Stimulated activated CD8-positive, alpha-beta memory T cell treated with anti-CD3 and anti-CD28 coated beads, Interleukin-12 subunit alpha, Interleukin-12 subunit beta, amount 100 ng/mL, for 4 hours (primary cell): ENCODE data around the gene ARHGAP26.
A peak's percentile ranks its signal among the peaks of the same experiment; 100 is the strongest.

Experiments
- DNase-seq: peaks from one replicate; pipeline ENCODE4 v3.0.0-alpha.2; 2020; ENCODE audit warnings: low read depth

The ARHGAP26 gene, protein sequence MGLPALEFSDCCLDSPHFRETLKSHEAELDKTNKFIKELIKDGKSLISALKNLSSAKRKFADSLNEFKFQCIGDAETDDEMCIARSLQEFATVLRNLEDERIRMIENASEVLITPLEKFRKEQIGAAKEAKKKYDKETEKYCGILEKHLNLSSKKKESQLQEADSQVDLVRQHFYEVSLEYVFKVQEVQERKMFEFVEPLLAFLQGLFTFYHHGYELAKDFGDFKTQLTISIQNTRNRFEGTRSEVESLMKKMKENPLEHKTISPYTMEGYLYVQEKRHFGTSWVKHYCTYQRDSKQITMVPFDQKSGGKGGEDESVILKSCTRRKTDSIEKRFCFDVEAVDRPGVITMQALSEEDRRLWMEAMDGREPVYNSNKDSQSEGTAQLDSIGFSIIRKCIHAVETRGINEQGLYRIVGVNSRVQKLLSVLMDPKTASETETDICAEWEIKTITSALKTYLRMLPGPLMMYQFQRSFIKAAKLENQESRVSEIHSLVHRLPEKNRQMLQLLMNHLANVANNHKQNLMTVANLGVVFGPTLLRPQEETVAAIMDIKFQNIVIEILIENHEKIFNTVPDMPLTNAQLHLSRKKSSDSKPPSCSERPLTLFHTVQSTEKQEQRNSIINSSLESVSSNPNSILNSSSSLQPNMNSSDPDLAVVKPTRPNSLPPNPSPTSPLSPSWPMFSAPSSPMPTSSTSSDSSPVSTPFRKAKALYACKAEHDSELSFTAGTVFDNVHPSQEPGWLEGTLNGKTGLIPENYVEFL

DNA sequence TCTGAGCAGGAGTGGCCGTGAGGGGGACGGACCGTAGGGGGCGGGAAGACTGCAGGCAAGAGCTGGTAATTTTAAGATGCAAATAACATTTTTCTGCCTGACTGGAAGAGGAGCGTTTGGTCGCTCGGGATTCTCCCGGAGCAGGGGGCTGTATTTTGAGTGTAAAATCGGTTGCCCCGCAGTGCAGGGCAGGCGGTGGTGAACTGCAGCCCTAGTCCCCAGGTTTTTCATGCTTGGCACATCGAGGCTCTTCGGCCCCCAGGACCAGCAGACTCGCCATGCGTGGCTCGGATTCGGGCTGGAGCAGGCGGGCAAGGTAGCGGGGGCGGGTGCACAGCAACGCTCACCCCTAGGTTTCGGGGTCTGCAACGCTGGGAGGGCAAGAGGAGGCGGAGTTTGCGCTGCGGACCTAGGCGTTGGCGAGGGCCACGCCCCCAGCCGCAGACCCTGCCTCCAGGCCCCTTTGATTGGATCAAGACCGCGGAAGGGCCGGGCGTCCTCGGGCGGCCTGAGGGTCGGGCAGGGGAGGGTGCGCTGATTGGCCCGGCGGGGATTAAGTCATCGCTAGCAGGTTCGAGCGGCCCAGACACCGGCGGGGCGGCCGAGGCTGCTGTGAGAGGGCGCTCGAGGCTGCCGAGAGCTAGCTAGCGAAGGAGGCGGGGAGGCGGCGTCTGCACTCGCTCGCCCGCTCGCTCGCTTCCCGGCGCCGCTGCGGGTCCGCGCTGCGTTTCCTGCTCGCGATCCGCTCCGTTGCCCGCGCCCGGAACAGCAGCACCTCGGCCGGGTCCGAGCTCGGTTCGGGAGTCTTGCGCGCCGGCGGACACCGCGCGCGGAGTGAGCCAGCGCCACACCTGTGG lies at the start of gene ARHGAP26:
ARHGAP26 (plus strand) TSS at position 585 of the 857 bp plus-strand sequence. CDS start 385 bp downstream, outside the sequence.
- peak; percentile 90 for DNase-seq

DNA sequence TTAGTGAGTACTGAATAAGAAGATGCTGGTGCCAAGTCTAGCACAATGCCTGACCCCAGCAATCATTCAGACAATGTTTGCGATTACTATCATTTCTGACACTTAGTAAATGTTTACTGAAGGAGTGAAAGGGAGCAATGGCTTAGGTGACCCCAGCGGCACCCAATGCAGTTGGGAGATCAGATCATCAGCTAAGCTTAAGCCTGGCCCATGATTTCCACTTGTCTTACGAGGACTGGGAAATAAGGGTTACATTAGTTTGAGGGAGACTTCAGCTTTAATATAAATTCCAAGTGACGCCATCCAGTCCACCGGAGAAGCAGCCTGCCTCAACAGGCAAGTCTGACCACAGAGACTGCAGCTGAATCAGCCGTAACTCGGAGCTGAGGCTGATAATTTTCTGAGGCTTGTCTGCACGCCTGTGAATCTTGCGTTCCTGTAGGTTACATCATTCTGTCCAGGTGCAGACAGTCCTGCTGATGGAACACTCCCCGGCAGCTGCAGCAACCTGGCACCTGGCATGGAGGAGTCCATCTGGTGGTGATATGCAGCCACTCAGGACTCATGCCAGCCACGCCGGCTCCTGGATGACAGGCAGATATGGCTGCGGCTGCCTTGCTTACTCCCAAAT lies 49.4 kb upstream of the ARHGAP26 start:
- DNase-seq, result no peak

DNA sequence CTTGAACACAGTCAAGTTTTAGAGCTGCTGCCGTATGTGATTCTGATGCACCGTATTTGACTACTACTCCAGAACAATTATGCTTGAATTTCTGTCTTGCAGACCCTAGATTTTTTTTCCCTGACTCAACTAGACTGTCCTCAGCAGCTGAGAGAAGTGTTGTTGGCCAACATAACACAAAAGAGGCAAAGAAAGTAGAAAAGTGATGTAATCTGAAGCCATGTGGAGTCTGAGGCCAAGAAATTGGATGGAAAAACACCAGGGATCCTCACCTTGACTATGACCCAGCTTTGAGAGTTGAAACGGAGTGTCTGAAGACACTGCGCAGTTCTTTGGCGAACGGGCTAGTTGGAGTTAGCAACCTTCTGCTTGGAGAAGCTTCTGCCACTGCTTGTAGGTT lies 48.0 kb upstream of the ARHGAP26 start:
- DNase-seq, result no peak

DNA sequence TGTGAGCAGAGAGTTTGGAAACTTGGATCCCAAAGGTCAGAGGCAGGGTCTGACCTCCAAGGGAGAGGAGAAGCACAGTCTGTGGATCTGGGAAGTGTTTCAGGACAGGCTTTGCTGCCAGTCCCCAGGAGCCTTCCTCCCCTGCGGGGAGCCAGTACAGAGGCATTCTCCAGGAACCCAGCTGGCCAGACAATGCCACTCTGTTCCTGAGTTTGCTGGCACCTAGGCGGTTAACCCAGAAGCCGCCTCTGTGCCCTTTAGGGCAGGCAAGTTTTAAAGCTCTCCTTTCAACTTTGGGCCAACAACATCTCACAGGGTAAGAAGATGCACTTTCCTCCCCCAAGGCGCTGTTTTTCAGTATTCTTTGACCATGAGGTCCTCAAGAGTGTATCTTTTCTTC lies 47.3 kb upstream of the ARHGAP26 start:
- DNase-seq, result no peak

DNA sequence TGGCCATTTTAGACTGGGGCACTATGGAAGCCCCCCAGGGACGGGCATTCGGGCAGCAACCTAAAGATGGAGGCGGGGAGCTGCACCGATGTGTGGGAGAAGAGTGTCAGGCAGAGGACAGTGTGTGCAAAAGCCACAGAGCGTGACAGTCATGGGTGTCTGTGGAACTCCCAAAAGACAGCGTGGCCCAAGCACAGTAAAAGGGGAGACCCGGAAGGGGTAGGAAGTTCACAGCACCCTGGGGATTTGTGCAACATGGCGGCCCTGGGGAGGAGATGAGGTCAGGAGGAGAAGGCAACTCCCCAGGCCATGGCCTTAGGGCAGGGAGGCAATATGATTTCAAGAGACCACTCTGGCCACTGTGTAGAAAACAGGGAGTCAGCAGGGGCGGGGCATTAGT lies 45.4 kb upstream of the ARHGAP26 start:
- DNase-seq, result no peak

DNA sequence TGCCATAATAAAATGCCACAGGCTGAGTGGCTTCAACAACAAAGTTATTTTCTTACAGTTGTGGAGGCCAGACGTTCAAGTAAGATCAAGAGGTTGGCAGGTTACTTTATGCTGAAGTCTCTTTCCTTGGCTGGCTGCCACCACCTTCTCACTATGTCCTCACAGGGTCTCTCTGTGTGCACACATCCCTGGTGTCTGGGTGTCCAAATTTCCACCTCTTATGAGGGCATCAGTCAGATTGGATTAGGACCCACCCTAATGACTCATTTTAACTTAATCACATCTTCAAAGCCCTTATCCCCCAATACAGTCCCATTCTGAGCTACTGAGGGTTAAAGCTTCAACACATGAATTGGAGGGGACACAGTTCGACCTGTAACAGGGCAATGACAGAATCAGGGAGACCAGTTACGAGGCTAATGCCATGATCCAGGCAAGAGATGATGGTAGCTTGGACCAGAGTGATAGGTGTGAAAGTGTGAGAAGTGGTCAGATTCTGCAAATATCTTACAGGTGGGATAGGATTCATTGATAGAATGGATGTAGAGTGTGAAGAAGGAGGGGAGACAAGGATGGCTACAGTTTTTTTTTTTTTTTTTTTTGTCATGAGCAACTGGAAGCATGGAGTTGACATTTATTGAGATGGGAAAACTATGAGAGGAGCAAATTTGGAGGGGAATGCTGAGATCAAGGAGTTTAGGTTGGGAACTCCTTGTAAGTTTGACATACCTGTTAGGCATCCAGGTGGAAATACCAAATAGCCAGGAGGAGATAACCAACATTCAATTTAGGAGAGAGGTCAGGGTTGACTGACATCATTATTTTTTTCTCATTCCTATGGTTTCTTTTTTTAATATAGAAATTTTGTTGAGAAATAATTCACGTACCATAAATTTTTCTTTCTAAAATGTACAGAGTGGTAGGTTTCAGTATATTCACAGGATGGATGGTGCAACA lies 44.7 kb upstream of the ARHGAP26 start:
- no peak for DNase-seq

DNA sequence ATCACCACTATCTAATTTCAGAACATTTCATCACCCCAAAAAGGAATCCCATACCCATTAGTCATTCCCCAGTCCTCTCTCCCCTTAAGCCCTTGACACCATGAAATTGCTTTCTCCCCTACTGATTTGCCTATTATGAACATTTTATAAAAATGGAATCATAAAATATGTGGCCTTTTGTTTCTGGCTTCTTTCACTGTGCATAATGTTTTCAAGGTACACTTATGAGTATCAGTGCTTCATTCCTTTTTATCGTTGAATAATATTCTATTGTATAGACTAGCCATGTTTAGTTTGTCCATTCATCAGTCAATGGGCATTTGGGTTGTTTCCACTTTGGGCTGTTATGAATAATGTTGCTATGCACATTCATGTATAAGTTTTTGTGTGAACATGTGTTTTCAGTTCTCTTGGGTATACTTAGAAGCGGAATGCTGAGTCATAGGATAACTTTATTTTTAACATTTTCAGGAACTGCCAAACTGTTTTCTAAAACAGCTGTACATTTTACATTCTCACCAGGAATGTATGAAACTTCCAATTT lies 43.9 kb upstream of the ARHGAP26 start:
- DNase-seq, result no peak

DNA sequence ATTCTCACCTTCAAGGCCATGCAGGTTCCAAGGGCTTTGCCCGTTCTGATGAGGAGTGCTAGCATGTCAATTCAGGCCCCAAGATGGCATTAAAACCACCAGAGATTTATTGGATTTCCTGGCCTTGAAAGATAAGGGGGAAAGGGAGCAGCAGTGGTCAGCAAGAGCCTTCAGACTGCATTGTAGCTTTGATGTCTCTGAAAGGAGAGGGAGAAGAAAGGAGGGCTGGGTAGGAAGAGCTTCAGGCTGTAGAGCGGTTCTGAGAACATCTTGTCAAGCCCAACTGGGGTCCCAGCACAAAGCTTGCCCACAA lies 42.5 kb upstream of the ARHGAP26 start:
- no peak for DNase-seq

DNA sequence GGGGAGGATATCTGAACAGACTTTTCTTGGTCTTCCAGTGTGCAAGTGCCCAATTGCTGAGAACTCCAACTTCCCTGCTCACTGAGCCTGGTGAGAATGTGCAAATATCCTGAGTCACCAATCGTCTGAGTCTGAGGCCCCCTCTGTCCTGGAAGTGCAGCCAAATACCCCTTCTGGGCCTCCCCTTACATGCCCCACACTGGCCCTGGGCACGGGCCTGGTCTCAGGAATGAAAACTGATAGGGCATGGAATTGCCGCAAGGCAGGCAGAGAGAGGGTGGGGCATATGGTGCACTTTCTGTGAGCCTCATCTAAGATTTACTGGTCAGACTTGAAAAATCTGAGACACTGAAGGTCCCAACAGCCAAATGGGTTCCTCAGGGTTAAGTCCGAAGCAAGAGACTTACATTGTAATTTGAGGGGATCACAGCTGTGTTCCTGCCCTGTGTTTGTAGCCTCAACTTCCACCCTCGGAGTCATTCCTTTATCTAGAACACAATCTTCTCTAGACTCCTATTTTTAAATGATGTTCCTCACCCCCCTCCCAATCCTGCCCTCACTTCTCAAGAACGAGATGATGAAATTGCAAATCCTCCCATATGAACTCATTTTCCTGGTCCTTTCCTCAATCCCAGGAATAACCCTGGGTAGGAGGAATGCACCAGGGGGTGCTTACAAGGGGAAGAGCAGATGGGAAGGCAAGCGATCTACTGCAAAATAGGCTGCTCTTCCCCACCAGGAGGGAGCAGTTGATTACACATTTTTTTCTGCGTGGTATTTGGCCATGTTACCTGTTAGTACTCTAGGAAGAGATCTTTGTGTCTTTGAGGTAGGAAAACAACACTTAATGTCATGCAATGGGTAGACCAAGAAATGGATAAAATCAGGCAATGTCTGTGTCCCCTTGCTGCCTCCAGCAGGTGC lies 34.6 kb upstream of the ARHGAP26 start:
- no peak for DNase-seq

DNA sequence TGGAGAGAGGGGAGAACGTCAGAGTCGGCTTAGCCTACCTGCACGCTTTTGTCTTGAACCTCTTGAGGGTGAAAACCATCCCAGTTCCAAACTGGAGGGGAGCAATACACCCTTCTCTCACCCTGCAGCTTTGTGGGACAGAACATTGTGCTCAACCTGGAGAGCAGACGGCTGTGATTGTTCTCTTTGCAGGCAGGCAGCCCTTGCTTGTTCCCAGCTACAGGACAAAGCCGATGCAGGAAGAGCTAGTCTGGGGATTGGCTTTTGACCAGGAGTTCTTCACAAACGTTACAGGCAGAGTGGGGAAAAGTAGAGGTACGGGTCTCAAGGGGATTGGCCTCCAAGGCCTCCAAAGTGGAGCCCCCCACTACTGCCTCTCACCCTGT lies 33.9 kb upstream of the ARHGAP26 start:
- DNase-seq, result no peak

DNA sequence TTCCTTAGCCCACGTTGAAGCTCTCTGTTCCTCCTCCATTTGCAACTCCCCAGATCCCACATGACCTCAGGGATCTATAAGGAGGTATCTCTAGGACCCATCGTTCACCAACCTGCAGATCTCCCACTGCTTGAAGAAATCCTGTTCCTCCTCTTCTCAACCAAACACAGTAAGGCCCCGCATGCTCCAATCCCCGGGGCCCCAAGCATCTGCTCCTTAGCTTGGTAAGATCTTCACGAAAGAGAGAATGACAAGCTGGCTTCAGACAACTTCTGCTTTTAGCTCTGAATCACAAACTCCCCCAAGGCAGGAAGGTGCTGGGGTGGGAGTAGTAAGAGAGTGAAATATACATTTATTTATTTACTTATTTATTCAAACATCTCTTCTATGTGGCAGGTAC lies 33.0 kb upstream of the ARHGAP26 start:
- no peak for DNase-seq

DNA sequence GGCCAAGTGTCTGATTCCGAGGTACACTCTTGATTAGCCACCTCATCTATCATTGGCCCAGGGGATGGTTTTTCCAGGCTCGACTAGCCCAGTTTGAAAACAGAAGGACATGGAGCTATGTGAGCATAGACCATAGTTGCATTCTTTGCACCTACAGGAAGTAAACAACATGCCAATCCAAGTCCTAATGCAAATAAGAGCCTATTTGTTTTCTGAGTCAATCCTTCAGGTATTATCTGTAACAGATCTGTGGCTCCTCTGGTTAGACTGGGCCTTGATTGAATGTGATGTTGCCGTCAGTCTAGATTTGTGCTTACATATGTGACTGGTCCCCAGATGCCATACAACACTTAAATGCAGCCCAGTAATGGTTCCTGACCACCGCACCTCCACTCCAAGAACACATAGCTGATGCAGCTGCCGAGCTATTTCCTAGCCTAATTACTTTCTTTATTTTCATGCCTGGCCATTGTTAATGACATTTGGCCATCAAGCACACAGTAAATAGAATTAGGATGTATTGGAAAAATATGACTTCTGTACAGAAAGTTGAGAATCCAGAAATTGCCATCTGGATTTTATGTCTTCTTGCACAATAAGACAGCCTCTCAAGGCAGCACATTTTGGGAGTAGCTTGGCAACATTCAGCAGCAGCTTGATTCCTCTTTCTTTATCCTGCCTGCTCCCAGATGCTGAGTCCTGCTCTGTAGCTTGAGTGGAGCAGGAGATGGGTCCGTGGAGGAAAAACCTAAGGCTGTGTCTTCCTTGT lies 29.5 kb upstream of the ARHGAP26 start:
- DNase-seq, result no peak

DNA sequence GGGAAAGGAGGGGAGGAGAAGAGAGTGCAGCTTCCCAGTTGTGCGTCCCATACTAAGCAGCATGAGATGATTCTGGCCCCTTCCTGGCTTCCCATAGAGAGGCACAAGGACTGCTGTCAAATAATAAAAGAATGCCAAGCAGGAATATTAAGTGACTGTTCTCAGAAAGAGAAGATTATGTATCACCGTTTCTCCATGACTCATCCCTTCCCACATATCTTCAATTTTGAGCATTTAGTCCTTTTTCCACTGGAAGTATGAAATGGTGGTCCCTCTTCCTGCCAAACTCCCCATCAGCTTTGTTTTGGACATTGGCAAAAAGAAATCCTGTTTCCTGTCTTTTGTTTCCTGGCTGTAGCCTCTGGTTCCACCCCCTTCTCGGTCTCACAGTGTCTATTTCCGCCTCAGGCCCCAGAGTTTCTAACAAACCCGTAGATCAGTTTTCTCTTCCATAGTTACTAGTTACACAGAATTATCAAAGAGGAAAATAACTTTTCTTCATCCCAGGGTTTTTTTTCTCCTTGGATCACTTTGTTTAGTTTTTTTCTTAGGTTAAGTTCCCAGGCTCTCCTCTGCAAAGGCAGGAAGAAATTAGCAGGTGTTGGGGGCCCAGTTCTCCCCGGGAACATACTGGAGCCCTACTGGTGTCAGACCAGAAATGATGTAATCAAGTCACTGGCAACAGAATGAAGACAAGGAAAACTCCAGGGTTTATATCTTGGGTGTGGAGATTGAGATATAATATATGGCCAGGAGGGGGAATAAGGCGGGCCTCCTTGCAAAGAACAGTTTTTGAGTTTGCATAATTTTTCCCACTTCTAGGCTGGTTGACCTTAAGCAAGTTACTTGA lies 26.4 kb upstream of the ARHGAP26 start:
- no peak for DNase-seq

DNA sequence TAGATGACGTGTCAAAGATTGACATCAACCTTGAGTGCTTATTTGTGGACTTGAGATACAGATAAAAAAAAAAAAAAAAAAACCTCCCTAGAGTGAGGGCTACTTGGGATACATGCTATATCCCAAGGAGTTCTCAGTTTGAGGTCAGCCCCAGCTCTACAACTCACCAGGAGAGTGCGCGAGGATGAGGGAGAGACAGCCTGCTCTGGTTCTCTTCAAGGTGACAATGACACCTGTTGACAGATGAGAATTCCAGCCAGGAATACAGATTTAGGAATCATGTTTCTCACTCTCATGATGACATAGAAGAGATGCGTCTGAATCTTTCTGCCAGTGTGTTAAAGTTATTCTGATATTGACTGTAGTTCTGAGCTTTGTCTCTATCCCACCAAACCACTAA lies 24.9 kb upstream of the ARHGAP26 start:
- no peak for DNase-seq

DNA sequence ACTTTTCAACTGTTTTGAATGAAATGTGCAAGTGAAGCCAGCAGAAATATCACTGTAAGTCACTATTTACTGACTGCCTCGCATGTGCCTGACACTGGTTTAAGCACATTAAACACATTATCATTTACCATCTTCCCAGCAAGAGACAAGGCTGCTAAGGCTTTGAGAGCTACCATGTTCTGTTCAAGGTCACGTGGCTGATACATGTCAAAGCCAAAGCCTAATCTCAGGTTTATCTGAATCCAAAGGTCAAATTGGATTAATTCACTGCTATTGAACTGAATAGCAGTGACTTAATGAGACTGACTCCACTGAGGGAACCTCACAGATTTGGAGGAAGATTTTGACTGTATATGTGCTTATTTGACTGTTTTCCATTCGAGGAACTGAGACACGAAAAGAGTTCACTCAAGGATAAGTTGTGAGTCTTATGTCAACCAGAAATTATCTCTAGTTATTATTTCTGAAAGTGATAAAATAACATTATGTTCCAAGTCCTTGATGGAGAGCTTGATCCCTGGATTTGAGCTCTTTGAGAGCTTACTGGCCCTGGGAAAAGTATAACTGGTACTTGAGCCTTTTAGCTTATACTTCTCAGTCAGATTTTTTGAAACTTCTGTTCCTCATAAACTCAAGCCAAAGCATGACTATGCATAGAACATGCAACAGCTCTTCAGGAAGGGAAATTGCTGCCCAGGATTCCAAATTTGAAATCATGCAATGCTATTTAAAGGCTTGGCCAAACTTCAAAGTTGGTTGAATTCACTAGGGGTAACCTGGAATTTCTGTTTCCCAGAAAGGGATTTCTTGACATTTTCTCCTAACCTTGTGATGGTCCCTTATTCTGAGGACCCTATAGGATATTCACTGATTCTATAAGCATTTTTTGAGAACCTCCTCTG lies 23.4 kb upstream of the ARHGAP26 start:
- DNase-seq, result no peak

DNA sequence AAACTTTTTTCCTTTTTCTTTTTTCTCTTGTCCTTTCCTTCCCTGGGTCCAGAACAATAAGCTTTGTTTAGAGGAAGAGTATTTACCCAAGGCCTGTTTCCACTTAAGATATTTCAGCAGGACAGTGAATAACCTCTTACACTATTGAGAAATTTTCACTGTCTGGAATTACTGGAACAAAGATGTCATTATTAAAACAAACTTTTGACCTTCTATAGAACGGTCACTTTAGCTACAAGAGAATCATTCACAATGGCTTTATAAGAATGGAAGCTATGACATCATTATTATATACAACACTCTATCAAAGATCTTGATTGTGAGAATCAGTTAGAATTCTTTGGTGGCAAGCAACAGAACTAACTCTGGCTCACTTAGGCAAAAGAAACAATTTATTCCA lies 22.0 kb upstream of the ARHGAP26 start:
- DNase-seq, result no peak
